Heart left ventricle (tissue), 13 donors: ENCODE measurements around the gene KLHL36.

Experiments
- CTCF ChIP-seq, 12 donors: fragments of 200-600 bp; sonication (generic) in 4 of 12; IDR thresholded peaks; one replicate each; pipeline versions ENCODE4 v1.5.0 to v1.8.0; 2018 to 2022; ENCODE audit warnings: antibody characterized with exemption in 12 of 12, mild to moderate bottlenecking in 5 of 12
- POLR2A ChIP-seq, 2 donors: fragments of 450-650 bp; IDR thresholded peaks; one replicate each; pipeline ENCODE4 v1.6.1; 2017; ENCODE audit warnings: antibody characterized with exemption in 2 of 2, mild to moderate bottlenecking in 2 of 2, moderate library complexity in 2 of 2
- donor health status: ischemic (EF 13 %, LVEDD 7.1; RV severe dilation, severe dysfunction).
- donor health status: DM: no; HTN: yes; CAD: no.
- donor health status: DM: no; HTN: no; CAD: no.
- donor health status: ischemic (EF 25% LVEDD 6.9; RV normal size, moderate dysfunction).
- donor health status: ischemic (EF 25% LVEDD 5.7; RV mildly dilated, moderate dysfunction).
- donor health status: ischemic (EF 35%, LVEDD 5.7; RV mildly dilated, moderate dysfunction).
- donor health status: nonischemic (EF 11% LVEDD 7.7; RV severe dilation, severe dysfunction).
- donor health status: DM: yes; HTN: yes; CAD: no.
- donor health status: PGD.
- donor health status: ischemic (EF 29% LVEDD 5.4; RV normal size, mild dysfunction).
- donor health status: nonischemic (EF 23%, LVEDD 6.1; RV moderate dilation, normal function).

GRCh38 chr16:84603940-84604339 lies 44.4 kb upstream of the KLHL36 start:
- no peak for TF ChIP-seq POLR2A (IDR thresholded peaks at IDR 0.05)
- TF ChIP-seq CTCF (IDR thresholded peaks at IDR 0.05) = no peak
